HG03095 (cell line): ENCODE measurements around the gene NOTCH4.

ENCODE experiments used
- ATAC-seq: cut with Tn5 transposase; IDR thresholded peaks from one replicate; pipeline ENCODE4 v1.9.1; 2021; ENCODE audit warnings: moderate library complexity; ENCODE audit not compliant: unreplicated experiment

NOTCH4 gene

GRCh38 chr6:32167761-32168262 is 56.1 kb downstream of the NOTCH4 start:
- ATAC-seq = no peak

- no peak for ATAC-seq
Measured at GRCh38 chr6:32167154-32167760, 56.6 kb downstream of the NOTCH4 start.

- ATAC-seq = no peak
Measured at GRCh38 chr6:32166411-32167061, 57.3 kb downstream of the NOTCH4 start.

- ATAC-seq = no peak
Measured at GRCh38 chr6:32164295-32164694, 59.6 kb downstream of the NOTCH4 start, which contains the start of gene EGFL8. Gene EGFL8 (plus strand): TSS chr6:32164595. CDS start chr6:32166166, 1,571 bp downstream.

GRCh38 chr6:32163559-32164258 is 60.2 kb downstream of the NOTCH4 start:
- no peak for ATAC-seq

- ATAC-seq = no peak
Measured at GRCh38 chr6:32158052-32158451, 65.8 kb downstream of the NOTCH4 start.

GRCh38 chr6:32156891-32157290 is 67.0 kb downstream of the NOTCH4 start:
- ATAC-seq = no peak

GRCh38 chr6:32154514-32155161 is 69.2 kb downstream of the NOTCH4 start:
- ATAC-seq = no peak

GRCh38 chr6:32153564-32154513 is 70.0 kb downstream of the NOTCH4 start, which contains the start of gene PPT2:
Gene PPT2 (plus strand): TSS chr6:32154141. CDS start chr6:32154595, 454 bp downstream.
- no peak for ATAC-seq

- ATAC-seq = no peak
Measured at GRCh38 chr6:32152769-32153563, 70.9 kb downstream of the NOTCH4 start.

GRCh38 chr6:32151863-32152768 is 71.8 kb downstream of the NOTCH4 start, which contains the start of gene PRRT1:
Gene PRRT1 (minus strand): TSS chr6:32151939. CDS start chr6:32151827, 112 bp downstream.
- ATAC-seq = no peak

GRCh38 chr6:32151181-32151862 is 72.5 kb downstream of the NOTCH4 start:
- no peak for ATAC-seq

GRCh38 chr6:32149932-32150870 is 73.7 kb downstream of the NOTCH4 start:
- no peak for ATAC-seq

GRCh38 chr6:32149092-32149755 is 74.6 kb downstream of the NOTCH4 start:
- ATAC-seq = no peak

- ATAC-seq = no peak
Measured at GRCh38 chr6:32148289-32149091, 75.4 kb downstream of the NOTCH4 start.
